MM.1S (cell line): ENCODE results near the gene DIO1.

Source experiments
- DNase-seq: peaks from one replicate; pipeline ENCODE4 v3.0.0-alpha.2; 2015
- H2AFZ ChIP-seq: fragments of 300-600 bp; sonication (generic); 2 replicates; pipeline ENCODE4 v1.6.0; 2016; ENCODE audit warnings: antibody characterized with exemption, low read length
- H3F3A ChIP-seq: fragments of 300-600 bp; sonication (generic); 2 replicates; pipeline ENCODE4 v1.6.1; 2016; ENCODE audit warnings: mild to moderate bottlenecking, antibody characterized with exemption, low read length, moderate library complexity, mixed read lengths; ENCODE audit not compliant: insufficient read depth
- H3K27ac ChIP-seq: fragments of 300-600 bp; sonication (generic); 2 replicates; pipeline ENCODE4 v1.5.1; 2016; ENCODE audit warnings: mild to moderate bottlenecking, low read length
- H3K27me3 ChIP-seq: fragments of 300-600 bp; sonication (generic); replicated peaks from 2 replicates; pipeline ENCODE4 v1.6.0; 2016; ENCODE audit warnings: low read length; ENCODE audit not compliant: insufficient read depth
- H3K36me3 ChIP-seq: fragments of 300-600 bp; sonication (generic); replicated peaks from 2 replicates; pipeline ENCODE4 v1.6.1; 2016; ENCODE audit warnings: mild to moderate bottlenecking, low read length, mixed read lengths; ENCODE audit not compliant: insufficient read depth
- H3K4me1 ChIP-seq: fragments of 300-600 bp; sonication (generic); 2 replicates; pipeline ENCODE4 v1.6.1; 2016; ENCODE audit warnings: low read length, mixed read lengths
- H3K4me2 ChIP-seq: fragments of 300-600 bp; sonication (generic); 2 replicates; pipeline ENCODE4 v1.6.0; 2016; ENCODE audit warnings: low read depth, low read length
- H3K4me3 ChIP-seq: fragments of 300-600 bp; sonication (generic); 2 replicates; pipeline ENCODE4 v1.5.1; 2016; ENCODE audit warnings: low read length, mixed read lengths
- H3K79me2 ChIP-seq: fragments of 300-600 bp; sonication (generic); 2 replicates; pipeline ENCODE4 v1.6.1; 2016; ENCODE audit warnings: mixed run types, low read length, mixed read lengths
- H3K9ac ChIP-seq: fragments of 300-600 bp; sonication (generic); 2 replicates; pipeline ENCODE4 v1.6.1; 2016; ENCODE audit warnings: low read length, mixed read lengths
- H3K9me2 ChIP-seq: fragments of 300-600 bp; sonication (generic); replicated peaks from 2 replicates; pipeline ENCODE4 v1.6.1; 2016; ENCODE audit warnings: mild to moderate bottlenecking, low read length, mixed read lengths; ENCODE audit not compliant: insufficient read depth
- H3K9me3 ChIP-seq: fragments of 300-600 bp; sonication (generic); replicated peaks from 2 replicates; pipeline ENCODE4 v1.6.1; 2016; ENCODE audit warnings: mild to moderate bottlenecking, low read length, mixed read lengths; ENCODE audit not compliant: insufficient read depth
- H4K20me1 ChIP-seq: fragments of 300-600 bp; sonication (generic); 2 replicates; pipeline ENCODE4 v1.6.1; 2016; ENCODE audit warnings: mild to moderate bottlenecking, low read length, moderate library complexity, mixed read lengths; ENCODE audit not compliant: insufficient read depth
- CTCF ChIP-seq: fragments of 300-600 bp; sonication (generic); IDR thresholded peaks from 2 replicates; pipeline ENCODE4 v1.5.1; 2016; ENCODE audit warnings: antibody characterized with exemption, low read length, mixed read lengths
- EZH2 ChIP-seq: fragments of 300-600 bp; sonication (generic); optimal IDR thresholded peaks from 2 replicates; pipeline ENCODE3; 2017; ENCODE audit warnings: low read depth, mild to moderate bottlenecking, antibody characterized with exemption, low read length, mixed read lengths
- EZH2phosphoT487 ChIP-seq: fragments of 300-600 bp; sonication (generic); IDR thresholded peaks from 2 replicates; pipeline ENCODE4 v1.6.1; 2018; ENCODE audit warnings: antibody characterized with exemption, low read length

The DIO1 gene

GRCh38 chr1:53943490-53944043, 49.6 kb downstream of the DIO1 start:
- H3K4me2 ChIP-seq = no peak overlapping the region
- no peaks in the 10 kb centered on the region for H3K9me2 ChIP-seq
- no peaks in the 10 kb centered on the region for H3K9me3 ChIP-seq
- no peaks in the 10 kb centered on the region for H3K27me3 ChIP-seq
- H3K79me2 ChIP-seq = peaks cover 52% of the 10 kb centered on the region
- no peak overlapping the region for H3K9ac ChIP-seq
- no peak for DNase-seq
- no peak overlapping the region for H3K27ac ChIP-seq
- no peak overlapping the region for H2AFZ ChIP-seq
- TF ChIP-seq CTCF = no peak
- TF ChIP-seq EZH2 = no peak
- no peak for TF ChIP-seq EZH2phosphoT487
- H4K20me1 ChIP-seq = no peaks in the 10 kb centered on the region
- H3F3A ChIP-seq = no peaks in the 10 kb centered on the region
- H3K4me1 ChIP-seq = 0 out of 2 replicates have a peak, but pooled peaks cover 6% of the 10 kb centered on the region
- no peaks in the 10 kb centered on the region for H3K36me3 ChIP-seq
- H3K4me3 ChIP-seq = no peak overlapping the region

DNA sequence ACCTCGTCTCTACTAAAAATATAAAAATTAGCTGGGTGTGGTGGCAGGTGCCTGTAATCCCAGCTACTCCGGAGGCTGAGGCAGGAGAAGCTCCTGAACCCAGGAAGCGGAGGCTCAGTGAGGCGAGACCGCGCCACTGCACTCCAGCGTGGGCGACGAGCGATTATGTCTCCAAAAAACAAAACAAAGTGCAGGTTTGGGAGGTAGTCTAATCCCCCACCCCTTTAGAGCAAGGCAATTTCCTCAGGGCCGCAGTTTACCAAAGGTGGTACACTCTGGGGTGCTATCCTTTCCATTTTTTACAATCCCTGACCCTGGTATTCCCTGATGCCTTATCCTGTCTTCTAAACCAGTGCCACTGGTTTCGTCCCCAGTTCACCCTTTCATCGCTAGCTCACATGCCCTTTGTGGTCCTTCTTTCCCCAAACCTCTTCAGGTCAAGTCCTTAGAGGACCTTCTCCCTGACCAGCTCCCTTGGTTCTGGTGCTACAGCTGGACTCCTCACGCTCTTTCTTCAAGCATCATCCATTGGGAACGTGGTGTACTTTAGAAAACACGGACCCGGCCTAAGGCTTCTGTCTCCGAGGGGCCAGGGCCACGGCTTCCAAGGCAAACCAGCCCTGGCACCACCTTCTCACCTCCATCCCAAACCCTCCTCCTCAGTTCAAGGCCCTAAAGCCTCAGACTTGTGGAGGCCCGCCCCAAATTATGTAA, 50.6 kb downstream of the DIO1 start:
- Histone ChIP-seq H3K27ac (peak overlapping the region; percentile 58; the same call in 1 of the 2 replicates), H3K9ac (peak overlapping the region; percentile 77; the same call in 1 of the 2 replicates)

DNA sequence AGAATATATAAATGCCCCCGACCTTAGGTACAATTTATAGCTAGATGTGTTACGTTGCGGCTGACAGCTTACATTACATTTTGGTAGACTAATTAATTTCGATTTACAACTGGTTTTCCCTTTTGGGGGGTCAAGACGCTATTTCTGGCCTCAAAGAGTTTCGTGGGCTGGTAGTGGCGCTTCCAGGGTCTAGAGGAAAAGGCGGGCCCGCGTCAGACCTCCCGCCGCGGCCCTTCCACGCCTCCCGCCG, 51.1 kb downstream of the DIO1 start:
- Histone ChIP-seq H3K27ac (peak overlapping the region; percentile 58; the same call in 1 of the 2 replicates), H3K79me2 (peaks cover 68% of the 10 kb centered on the region), H2AFZ (peak overlapping the region; percentile 69), H3K4me1 (0 out of 2 replicates have a peak, but pooled peaks cover 6% of the 10 kb centered on the region), H4K20me1 (no peaks in the 10 kb centered on the region), H3F3A (no peaks in the 10 kb centered on the region), H3K36me3 (no peaks in the 10 kb centered on the region), H3K9me2 (no peaks in the 10 kb centered on the region), H3K27me3 (no peaks in the 10 kb centered on the region), H3K9me3 (no peaks in the 10 kb centered on the region), H3K4me2 (peak overlapping the region; percentile 77), H3K9ac (peak overlapping the region; percentile 77), H3K4me3 (peak overlapping the region; percentile 99)
- DNase-seq = no peak
- no peak for TF ChIP-seq EZH2
- TF ChIP-seq EZH2phosphoT487 = no peak
- TF ChIP-seq CTCF = no peak

More for the DNA sequence above, 50.6 kb downstream of the DIO1 start:
- Histone ChIP-seq H3K4me3 (peak overlapping the region; percentile 99), H3F3A (no peaks in the 10 kb centered on the region), H4K20me1 (no peaks in the 10 kb centered on the region), H3K27me3 (no peaks in the 10 kb centered on the region), H2AFZ (peak overlapping the region; percentile 69), H3K4me1 (0 out of 2 replicates have a peak, but pooled peaks cover 6% of the 10 kb centered on the region), H3K9me2 (no peaks in the 10 kb centered on the region), H3K36me3 (no peaks in the 10 kb centered on the region), H3K9me3 (no peaks in the 10 kb centered on the region), H3K79me2 (peaks cover 63% of the 10 kb centered on the region), H3K4me2 (peak overlapping the region; percentile 77)
- TF ChIP-seq EZH2 (no peak), CTCF (no peak), EZH2phosphoT487 (no peak)
- DNase-seq = peak; percentile 11
